ENCODE measurements around the gene PTPRQ.

The PTPRQ gene

DNA sequence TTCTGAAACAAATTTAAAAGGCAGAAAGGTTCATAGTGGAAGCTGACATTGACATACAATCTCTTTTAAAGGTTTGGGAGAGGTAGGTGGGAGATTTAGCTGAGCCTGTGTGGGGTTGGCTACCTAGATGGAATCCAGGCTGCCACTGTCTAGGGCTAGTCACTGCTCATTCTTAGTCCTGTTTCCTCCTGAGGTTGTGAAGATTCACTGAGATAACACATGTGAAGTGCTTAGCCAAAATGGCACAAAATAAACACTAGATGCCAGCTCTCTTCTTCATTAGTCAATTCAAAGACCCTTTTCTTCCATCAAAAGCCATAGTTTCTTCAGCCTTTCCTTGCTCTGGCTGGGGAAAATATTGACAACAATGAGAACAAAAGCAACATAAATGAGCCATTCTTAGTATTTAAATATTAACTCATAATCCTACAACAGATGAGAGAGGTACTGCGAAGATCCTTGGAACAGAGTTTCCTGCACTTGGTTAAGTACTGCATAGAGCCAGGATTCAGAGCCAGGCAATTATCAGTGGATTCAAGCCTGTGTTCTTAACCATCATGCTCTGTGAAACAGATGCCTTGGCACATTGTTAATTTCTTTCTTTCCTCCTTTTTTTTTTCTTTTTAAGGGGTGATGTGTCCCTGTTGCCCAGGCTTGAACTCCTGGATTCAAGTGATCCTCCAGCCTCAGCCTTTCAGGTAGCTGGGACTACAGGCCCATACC, 266.9 kb downstream of the PTPRQ start:
- H3K4me3 ChIP-seq (ENCODE audit: low read length), result no peak overlapping the region
- DNase-seq (ENCODE audit: low read depth), result no peak
- no peak for TF ChIP-seq CTCF (IDR thresholded peaks at IDR 0.05; ENCODE audit: insufficient read depth, low read depth, low read length, missing control alignments)

DNA sequence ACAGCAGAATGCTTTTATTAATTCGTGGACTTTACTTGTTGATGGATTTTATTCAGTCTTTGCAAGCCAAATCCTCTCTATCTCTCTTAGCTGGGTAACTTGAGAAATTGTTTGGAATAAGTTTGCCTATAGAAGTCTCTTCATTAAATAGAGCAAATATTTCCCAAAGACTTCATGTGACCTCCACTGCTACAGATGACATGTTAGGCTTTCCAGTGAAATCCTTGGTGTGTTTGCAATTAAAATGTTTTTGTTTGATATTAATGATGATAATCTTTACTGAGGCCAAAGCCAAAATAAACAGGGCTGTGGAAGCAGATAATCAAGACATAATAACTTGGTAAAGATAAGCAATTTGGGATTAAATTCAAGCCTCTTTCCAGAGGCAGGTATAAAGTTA, 267.8 kb downstream of the PTPRQ start:
- H3K4me3 ChIP-seq (ENCODE audit: low read length), result no peak overlapping the region
- no peak for TF ChIP-seq CTCF (IDR thresholded peaks at IDR 0.05; ENCODE audit: insufficient read depth, low read depth, low read length, missing control alignments)

GRCh38 chr12:80712866-80713265, 268.8 kb downstream of the PTPRQ start:
- H3K4me3 ChIP-seq (ENCODE audit: low read length), result no peak overlapping the region
- no peak for DNase-seq (ENCODE audit: low read depth)
- no peak for TF ChIP-seq CTCF (IDR thresholded peaks at IDR 0.05; ENCODE audit: insufficient read depth, low read depth, low read length, missing control alignments)

More for the DNA sequence above, 267.8 kb downstream of the PTPRQ start:
- no peak for DNase-seq (ENCODE audit: low read depth)

GRCh38 chr12:80713419-80713818, 269.4 kb downstream of the PTPRQ start:
- no peak for TF ChIP-seq CTCF (IDR thresholded peaks at IDR 0.05; ENCODE audit: insufficient read depth, low read depth, low read length, missing control alignments)
- no peak for DNase-seq (ENCODE audit: low read depth)
- H3K4me3 ChIP-seq (ENCODE audit: low read length), result no peak overlapping the region

- H3K4me3 ChIP-seq (ENCODE audit: low read length), result no peak overlapping the region
- DNase-seq (ENCODE audit: low read depth), result peak; percentile 4
- no peak for TF ChIP-seq CTCF (IDR thresholded peaks at IDR 0.05; ENCODE audit: insufficient read depth, low read depth, low read length, missing control alignments)
These were observed 270.0 kb downstream of the PTPRQ start for GRCh38 chr12:80714055-80714454.

DNA sequence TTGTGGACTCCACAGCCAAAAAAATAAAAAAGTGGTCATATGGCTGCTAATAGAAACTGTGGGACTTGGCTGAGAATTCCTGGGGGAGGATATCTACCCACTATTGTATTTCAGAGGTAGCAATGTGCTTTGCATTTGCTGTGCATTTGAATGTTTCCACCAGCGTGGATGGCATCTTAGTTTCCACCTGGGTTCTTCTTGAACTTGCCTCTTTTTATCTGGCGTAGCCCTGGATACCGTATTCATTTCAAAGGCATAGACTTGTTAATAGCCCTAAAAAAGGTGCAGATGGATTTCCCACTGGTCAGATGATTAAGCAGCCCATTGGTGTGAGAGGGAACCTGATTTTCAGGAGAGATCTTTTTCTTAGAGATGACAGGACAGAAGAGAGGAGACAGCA, 270.8 kb downstream of the PTPRQ start:
- DNase-seq (ENCODE audit: low read depth), result no peak
- no peak overlapping the region for H3K4me3 ChIP-seq (ENCODE audit: low read length)
- TF ChIP-seq CTCF (IDR thresholded peaks at IDR 0.05; ENCODE audit: insufficient read depth, low read depth, low read length, missing control alignments), result no peak

GRCh38 chr12:80715713-80716249, 271.7 kb downstream of the PTPRQ start:
- no peak for TF ChIP-seq CTCF (IDR thresholded peaks at IDR 0.05; ENCODE audit: insufficient read depth, low read depth, low read length, missing control alignments)

More at GRCh38 chr12:80715713-80716249, 271.7 kb downstream of the PTPRQ start:
- no peak for DNase-seq (ENCODE audit: low read depth)
- H3K4me3 ChIP-seq (ENCODE audit: low read length), result no peak overlapping the region
